SIG-M5 treated with dmso at 0.1 percent for 504 hours (cell line): Measurements from ENCODE around the gene MGAT5.

Experiments used
- DNase-seq: peaks from one replicate; lab custom pipeline; 2025; ENCODE audit not compliant: unreplicated experiment; lab: John Stamatoyannopoulos, UW

Gene MGAT5, protein sequence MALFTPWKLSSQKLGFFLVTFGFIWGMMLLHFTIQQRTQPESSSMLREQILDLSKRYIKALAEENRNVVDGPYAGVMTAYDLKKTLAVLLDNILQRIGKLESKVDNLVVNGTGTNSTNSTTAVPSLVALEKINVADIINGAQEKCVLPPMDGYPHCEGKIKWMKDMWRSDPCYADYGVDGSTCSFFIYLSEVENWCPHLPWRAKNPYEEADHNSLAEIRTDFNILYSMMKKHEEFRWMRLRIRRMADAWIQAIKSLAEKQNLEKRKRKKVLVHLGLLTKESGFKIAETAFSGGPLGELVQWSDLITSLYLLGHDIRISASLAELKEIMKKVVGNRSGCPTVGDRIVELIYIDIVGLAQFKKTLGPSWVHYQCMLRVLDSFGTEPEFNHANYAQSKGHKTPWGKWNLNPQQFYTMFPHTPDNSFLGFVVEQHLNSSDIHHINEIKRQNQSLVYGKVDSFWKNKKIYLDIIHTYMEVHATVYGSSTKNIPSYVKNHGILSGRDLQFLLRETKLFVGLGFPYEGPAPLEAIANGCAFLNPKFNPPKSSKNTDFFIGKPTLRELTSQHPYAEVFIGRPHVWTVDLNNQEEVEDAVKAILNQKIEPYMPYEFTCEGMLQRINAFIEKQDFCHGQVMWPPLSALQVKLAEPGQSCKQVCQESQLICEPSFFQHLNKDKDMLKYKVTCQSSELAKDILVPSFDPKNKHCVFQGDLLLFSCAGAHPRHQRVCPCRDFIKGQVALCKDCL

DNA sequence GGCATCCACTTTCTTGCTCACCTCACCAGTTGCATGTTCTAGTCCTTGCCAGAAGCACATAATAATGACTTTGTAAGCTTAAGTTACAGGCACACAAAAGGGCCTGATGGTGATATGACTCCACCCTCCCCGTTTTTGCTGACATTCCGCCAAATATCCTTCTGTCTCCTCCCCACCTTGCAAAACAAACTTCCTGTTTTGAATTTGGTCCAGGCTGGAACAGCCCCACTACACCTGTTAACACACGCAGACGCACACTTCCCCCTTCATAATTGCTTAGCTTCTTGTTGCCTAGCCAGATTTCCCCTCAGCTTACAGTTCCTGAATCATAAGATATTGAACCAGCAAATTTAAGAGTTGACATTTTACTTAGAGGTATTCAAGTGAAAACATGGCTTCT lies at the start of gene MGAT5:
MGAT5 (plus strand) TSS at position 269 of the 400 bp plus-strand sequence. CDS start 332 bp downstream, outside the sequence.
- no peak for DNase-seq

DNA sequence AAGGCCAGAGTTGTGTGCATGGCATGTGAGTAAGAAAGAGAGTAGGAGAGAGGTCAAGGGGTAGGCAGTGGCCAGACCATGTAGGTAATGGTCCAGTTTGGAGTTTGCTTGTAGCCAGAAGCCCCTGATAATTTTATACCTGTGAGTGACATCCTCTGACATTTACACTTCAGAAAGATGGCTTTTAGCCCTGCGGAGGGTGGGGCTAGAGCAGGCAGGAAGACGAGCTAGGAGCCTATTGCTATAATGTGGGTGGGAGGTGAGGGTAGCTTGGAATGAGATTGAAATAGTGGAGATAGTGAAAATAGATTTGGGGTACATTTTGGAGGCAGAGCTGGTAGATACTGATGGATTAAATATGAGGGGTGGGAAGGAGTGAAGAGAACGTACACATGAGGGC lies 48.8 kb upstream of the MGAT5 start:
- DNase-seq, result no peak

DNA sequence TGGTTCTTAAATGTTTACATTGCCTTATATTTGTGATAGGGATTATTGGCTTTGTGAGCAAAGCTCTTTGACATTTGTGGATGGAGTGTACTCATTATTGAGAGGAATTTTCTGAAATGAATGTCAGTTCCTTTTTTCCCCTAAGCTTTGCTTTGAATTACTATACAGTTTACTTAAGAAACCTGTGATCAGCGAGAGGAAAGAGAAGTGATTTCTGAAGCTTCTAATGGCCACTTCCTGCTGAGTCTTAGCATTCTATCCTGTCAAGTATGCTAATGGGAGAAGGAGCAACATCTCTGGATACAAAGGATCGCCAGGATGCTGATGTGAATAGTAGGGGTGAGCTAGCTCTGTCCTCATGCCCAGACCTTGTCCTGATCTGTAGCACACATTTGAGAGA lies 47.8 kb upstream of the MGAT5 start:
- DNase-seq, result peak; percentile 2

DNA sequence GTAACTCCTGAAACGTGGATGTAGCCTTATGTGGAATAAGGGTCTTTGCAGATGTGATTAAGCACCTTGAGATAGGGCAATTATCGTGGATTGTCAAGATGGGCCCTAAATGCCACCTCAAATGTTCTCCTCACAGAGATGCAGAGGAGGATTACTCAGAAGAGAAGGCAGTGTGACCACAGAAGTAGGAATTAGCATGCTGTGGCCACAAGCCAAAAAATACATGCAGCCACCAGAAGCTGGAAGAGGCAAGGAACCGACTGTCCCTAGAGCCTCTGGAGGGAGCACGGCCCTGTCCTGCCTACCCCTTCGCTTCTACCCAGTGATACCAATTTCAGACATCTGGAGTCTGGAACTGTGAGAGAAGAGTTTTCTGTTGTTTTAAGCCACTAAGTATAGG lies 47.3 kb upstream of the MGAT5 start:
- no peak for DNase-seq

DNA sequence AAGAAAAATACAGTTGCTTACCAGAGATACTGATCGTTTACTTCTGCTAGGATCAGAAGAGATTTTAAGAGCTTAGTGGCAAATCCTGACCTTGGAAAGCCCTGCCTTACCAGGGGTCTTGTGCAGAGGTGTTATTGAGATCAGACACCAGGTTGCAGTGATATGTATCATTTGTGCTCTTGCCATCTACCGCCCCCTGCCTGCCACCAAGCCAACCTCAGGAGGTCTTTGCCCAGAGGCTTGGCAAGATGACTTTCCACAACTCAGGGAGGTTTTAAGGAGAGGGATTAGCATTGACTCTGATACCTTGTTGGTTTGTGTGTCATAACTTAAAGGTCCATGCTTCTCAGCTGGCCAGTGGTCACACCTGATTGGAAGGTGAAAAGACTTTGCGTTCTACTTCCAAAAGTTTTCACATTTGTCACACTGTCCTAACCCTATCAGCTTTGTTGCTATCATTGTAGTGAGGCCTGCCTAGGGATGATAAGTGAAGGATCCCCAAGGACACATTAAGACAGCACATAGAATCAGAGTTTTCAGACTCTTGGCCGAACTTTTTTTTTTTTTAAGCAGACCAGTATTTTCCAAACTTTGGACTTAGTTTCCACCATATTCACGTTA lies 46.2 kb upstream of the MGAT5 start:
- peak; percentile 37 for DNase-seq

DNA sequence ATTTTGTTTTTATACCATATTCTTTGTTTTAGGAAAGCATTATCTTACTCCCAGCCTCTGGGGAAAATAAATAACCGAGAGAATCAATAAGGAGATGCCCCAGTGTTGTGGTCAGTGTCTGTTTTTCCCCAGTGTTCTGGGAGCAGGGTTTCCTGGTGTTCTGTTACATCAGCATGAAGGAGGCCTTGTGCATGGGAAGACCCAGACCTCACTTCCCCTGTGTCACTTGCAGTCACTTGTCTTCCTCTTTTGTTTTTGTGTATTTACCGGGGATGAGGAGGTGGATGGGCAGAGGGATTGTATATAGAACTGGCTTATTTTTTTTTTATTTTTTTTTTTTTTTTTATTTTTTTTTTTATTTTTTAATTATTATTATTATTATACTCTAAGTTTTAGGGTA lies 45.0 kb upstream of the MGAT5 start:
- peak; percentile 49 for DNase-seq

DNA sequence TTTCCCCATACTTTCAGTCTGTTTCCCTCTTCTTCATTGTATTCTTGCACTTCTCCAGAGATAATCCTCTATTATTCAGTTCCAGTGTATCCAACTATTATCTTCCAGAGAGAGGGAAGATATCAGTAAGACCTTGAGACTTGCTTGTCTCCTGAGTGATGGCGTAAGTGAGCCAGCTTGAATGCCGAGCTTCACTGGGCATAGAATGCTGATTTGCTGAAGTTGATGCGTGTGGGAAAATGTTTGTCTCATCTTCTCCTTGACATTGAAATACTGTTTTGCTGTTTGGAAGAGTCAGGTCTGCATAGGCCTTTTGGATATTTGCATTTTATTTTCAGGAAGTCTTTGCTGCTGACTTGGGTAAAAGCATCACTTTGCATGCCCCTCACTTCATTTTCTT lies 41.1 kb upstream of the MGAT5 start:
- no peak for DNase-seq

DNA sequence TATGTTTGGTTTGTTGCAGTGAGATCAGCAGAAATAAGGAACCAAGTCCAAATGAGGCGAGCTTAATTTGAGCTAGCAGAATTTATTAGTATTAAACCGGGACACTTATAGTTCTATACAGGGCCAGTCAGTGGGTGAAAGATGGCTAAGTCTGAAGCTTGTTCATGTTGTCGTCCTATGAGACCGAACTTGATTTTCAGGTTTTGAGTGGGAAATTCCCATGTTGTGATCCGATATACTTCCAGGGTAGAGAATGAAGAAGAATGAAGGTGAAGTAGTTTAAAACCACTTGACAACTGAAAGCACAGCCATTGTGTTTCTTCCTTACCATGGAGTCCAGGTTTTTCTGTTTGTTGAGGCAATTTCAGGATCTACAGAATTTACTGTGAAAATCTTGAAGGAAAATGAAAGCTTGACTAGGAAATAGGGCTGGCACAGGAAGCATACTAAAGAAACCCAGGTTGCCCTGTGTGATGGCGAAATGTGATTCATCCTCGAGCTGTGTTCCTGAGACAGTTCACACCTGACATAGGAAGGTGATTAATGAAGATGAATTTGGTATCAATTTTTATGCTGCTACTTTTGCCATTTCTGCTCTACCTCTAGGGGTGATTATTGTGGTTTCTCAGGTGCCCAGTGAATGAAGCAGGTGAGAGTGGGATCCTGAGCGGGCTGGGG lies 37.6 kb upstream of the MGAT5 start:
- no peak for DNase-seq

DNA sequence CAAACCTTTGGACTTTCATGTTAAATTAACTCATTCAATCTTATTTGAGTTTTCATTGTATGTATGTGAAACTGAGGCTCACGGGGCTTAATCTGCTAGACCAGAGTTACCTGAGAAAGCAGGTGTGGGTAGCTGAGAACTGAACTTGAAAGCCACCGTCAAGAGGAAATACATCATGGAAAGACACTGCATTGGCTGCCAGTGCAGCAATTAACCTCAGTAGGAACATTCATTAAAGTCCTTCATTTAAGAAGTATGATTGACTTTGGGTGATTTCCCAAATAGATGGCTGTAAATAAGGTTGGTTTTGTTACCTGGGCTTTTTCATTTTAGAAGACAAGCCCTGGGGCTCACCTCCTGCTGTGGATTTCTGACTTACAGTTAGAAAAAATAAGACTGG lies 36.5 kb upstream of the MGAT5 start:
- DNase-seq, result no peak

DNA sequence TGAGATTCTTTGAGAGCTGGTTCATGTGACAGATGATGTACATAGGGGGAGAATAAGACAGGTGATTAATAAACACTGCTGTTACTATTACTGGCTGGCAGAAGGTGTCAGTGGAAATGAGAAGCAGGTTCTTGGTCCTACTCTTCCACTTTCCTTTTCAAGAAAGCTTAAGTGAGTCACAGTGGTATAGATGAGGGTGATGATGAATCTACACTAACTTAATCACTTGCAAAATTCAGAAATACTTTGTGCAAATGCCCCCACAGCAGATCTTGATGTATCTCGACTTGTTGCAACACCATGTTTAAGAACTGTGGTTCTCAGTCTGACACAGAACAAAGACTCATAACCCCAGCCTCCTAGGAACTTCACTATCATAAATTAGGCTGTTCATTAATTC lies 35.9 kb upstream of the MGAT5 start:
- peak; percentile 45 for DNase-seq

DNA sequence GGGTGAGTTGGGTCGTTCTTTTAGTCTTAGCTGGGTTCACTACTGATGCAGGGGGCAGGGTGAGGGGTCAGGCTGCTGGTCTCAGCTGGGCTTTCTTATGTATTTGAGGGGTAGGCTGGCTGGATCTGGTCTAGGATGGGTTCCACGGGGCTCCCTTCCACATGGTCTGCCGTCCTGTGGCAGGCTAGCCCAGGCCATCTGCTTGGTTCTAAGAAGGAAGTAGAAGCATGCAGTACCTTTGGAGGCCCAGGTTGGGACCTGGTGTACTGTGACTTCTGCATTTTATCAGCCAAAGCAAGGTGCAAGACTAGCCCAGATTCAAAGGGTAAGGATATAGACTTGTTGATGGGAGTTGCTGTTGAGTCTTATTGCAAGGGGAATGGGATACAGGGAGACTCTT lies 35.5 kb upstream of the MGAT5 start:
- no peak for DNase-seq

DNA sequence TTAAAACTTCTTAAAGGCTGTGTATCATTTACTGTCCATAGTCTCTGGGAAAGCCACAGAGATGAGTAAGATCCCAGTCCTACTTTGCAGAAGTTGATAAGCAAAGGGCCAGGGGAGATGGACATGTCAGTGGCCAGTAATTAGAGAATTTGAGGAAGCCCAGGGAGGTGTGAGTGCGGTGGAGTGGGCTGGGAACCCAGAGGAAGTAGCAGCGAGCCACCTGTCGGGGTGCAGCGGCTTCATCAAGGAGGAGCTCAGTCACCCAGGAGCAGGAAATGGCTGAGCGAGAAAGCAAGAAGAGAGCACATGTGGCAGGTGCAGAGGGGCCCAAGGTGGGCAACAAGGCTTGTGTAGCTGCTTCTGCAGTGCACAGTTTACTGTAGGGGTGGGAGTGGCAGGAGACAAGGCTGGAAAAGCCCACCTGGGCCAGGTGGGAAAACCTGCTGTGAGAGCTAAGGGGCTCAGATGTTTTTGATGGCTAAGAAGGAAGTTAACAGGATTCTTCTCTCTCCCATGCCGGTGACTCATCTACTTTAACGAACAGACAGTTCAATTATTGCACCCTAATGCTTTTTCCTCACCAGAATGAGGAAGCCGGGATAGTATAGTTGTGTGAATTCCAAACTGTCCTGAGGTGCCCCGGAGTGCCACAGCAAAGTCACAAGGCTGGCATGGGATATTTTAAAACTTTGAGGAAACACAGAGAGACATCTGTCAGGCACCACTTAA lies 34.8 kb upstream of the MGAT5 start:
- peak; percentile 30 for DNase-seq

DNA sequence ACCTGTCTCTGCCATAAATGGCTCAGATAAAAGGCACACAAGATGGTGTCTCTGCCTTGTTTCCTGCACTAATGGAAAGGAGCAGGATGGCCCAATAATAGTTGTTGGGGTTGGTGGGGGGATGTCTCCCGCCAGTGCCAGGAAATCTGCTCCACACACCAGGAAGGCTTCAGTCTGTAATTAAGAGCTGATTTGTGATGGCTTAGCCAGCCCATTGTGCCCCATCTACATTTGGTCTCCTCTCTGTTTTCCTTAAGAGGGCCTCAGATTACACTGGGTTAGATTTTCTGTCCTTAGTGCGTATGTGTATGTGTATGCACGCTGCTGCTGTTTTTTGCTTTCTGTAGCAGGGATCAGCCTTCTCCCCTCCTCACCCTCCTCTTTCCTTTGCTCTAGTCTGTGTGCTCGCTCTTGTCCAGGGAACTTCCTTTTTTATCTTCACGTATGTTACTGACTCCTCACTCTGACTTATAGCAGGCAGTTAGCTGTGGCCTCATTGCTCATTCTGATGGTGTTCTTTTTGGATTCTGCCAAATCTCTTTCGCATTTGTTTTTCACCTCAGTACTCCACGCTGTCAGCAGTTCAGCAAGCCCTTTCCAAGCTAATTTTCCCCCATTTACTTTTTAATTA lies 33.4 kb upstream of the MGAT5 start:
- peak; percentile 30 for DNase-seq

DNA sequence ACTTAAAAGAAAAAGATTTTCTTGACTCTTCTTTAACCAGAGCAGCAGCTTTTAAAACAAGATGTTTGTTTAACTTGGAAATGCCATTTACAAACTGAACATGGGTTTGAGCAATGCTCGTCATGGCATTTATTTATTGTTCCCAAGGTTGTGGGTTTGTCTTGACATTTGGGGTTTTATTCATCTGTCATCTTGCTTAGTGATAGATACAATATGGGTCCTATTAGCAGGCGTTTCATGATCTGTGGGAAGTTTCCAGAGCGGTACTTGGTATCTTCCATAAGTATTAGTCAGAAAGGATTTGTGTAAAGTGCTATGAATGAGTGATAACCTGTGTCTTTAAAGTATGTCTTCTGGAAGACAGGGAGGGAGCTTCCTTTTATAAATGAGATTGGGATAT lies 29.9 kb upstream of the MGAT5 start:
- DNase-seq, result no peak

DNA sequence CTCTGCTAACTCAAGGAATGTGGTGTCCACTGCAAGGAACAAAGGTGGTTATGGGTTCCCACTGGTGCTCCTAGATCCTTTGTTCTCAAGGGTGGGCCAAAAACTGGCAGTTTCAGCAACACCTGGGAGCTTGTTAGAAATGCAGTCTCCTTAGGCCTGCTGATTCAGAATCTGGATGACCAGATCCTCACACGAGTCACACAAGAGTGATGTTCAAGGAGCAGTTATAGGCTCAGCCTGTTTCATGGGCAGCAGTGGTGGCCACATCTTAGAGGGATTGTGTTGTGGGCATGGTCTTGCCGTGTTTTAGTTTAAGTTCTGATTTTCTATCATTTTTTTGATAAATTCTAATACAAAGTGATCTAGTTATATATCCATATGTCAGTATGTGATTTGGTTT lies 28.7 kb upstream of the MGAT5 start:
- DNase-seq, result no peak

DNA sequence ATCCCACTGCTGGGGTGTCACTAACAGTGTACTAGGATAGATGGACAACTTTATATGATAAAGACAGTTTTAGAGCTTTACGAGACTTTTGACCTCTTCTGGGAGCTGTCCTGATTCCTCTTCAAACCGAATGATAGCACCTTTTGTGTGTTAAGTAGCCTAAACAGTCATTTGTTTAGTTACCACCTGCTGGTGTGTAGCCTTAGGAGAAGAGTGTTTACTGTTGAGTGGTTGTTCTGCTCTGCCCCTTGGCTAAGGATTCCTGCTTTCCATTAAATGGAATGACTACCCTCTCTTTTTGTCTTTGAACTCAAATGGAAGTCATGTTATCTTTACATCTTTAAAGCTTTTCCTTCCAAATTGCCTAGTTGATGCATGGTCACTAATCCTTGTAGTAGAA lies 28.0 kb upstream of the MGAT5 start:
- no peak for DNase-seq

DNA sequence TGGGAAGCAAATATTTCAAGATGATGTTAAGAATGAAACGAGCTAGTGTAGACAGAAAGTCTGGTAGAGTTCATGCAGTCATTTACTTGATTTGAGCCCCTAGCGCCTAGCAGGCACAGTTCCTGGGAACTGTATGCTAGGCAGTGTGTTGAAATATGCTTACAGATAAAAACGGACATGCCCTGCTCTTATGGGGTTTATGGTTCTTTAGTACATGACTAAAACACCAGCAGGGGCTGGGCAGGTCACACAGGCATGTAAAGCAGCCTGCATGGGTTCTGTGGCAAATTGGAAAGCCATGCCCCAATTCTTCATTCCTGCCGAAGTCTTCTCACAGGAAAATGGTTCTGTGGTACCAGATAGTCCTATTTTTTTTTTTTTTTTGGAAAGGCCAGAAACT lies 27.3 kb upstream of the MGAT5 start:
- no peak for DNase-seq

DNA sequence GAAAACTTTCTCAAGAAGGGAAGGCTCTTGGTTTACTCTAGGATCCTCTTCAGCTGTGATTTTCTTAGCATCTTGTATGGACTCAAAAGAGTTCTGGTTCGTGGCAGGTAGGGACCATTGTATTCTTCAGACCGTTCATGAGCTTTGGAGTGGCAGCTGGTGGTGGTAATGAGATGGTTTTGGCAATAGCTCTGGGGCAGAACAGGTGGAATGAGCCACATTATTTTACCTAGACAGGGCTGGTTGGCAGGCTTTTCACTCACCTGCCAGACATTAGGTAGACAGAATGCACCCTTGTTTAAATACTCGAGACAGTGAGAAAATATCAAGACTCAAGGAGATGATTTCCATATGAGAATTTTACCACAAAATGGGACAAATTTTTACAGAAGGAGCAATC lies 26.2 kb upstream of the MGAT5 start:
- DNase-seq, result no peak

DNA sequence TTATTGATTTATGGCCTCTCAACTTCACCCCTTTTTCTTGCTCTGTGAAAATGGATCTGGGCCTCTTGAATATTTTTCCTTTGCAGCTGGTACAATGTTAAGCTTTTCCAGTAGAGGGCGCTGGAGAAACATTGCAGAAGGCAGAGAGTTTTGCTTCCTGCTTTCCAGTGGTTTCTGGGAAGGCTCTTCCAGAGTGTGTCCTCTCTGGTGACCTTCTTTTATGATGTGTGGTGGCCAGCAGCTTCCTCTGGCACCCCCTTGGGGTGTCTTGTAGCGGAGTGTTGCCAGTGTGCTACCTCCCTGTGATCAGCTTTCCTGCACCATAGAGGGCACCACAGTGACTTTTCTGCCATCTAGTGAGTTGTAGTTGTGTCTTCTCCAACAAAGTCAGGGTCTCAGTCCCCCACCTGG lies 25.4 kb upstream of the MGAT5 start:
- DNase-seq, result peak; percentile 25

DNA sequence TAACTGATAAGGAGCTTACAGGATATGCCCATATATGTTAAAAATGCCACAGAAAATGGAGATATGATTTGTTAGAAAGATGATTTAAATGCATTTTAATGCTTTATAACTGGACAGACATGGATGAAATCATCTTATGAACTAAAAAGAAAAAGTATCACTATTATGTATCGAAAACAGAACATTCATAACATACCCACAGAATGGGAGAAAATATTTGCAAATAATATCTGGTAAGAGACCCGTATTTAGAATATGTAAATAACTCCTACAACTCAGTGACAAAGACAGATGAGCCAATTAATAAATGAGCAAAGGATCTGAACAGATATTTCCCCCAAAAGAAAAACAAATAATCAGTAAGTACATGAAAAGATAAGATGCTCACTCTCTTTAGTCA lies 24.3 kb upstream of the MGAT5 start:
- no peak for DNase-seq
